BLaER1 treated with 17β-estradiol and CSF1 and Interleukin-3, amounts not matched to agents 10 nM and 100 nM (cell line): ENCODE data around the gene TDP2.
"Not testable (repeated sequence)": the region's sequence is repeated elsewhere in the genome, so short reads cannot be mapped to it uniquely, and the experiment has no call there.

Experiments used
- H3K27ac ChIP-seq, 11 experiments: shearing (Covaris generic); formaldehyde crosslinking; 2 replicates each; pipeline ENCODE4 v1.8.1; 2022
- H3K27me3 ChIP-seq, 11 experiments: shearing (Covaris generic); formaldehyde crosslinking; 2 replicates each; pipeline ENCODE4 v1.8.1; 2022
- H3K36me3 ChIP-seq, 11 experiments: shearing (Covaris generic); formaldehyde crosslinking; 2 replicates each; pipeline ENCODE4 v1.8.1; 2022
- H3K4me1 ChIP-seq, 10 experiments: shearing (Covaris generic); formaldehyde crosslinking; 2 replicates each; pipeline ENCODE4 v1.8.1; 2022
- H3K4me2 ChIP-seq, 11 experiments: shearing (Covaris generic); formaldehyde crosslinking; 2 replicates each; pipeline ENCODE4 v1.8.1; 2022
- H3K4me3 ChIP-seq, 10 experiments: shearing (Covaris generic); formaldehyde crosslinking; 2 replicates each; pipeline ENCODE4 v1.8.1; 2022
- H3K9ac ChIP-seq, 11 experiments: shearing (Covaris generic); formaldehyde crosslinking; 2 replicates each; pipeline ENCODE4 v1.8.1; 2022
- H3K9me3 ChIP-seq, 11 experiments: shearing (Covaris generic); formaldehyde crosslinking; replicated peaks in 1 of 11; 2 replicates each; pipeline ENCODE4 v1.8.1; 2022
- H4K20me1 ChIP-seq, 11 experiments: shearing (Covaris generic); formaldehyde crosslinking; 2 replicates each; pipeline ENCODE4 v1.8.1; 2022
- Cebpa-rat ChIP-seq, 11 experiments: shearing (Covaris generic); IDR thresholded peaks; 2 replicates each; pipeline ENCODE4 v1.8.1; 2022

The TDP2 gene

GRCh38 chr6:24696097-24696496 lies 29.4 kb upstream of the TDP2 start:
- H3K27ac ChIP-seq: no peak overlapping the region
- H3K4me1 ChIP-seq: no peaks in the 10 kb centered on the region
- H3K36me3 ChIP-seq: peaks cover 2 to 30% (median 14%) of the 10 kb centered on the region in 11 experiments; a peak in 13 of 22 replicates
- H3K4me3 ChIP-seq: no peak overlapping the region
- TF ChIP-seq Cebpa-rat (IDR thresholded peaks at IDR 0.05): no peak
- H4K20me1 ChIP-seq: peaks cover 0 to 15% (median 0%) of the 10 kb centered on the region in 11 experiments; a peak in 7 of 22 replicates
- H3K9ac ChIP-seq: no peak overlapping the region
- no peaks in the 10 kb centered on the region for H3K27me3 ChIP-seq
- no peaks in the 10 kb centered on the region for H3K9me3 ChIP-seq
- no peak overlapping the region for H3K4me2 ChIP-seq

- not testable (repeated sequence) for H3K27ac ChIP-seq, H3K4me2 ChIP-seq, H3K9ac ChIP-seq, H3K4me1 ChIP-seq, H3K27me3 ChIP-seq, H3K4me3 ChIP-seq, H3K9me3 ChIP-seq
- Histone ChIP-seq H4K20me1 (peaks cover 0 to 10% (median 0%) of the 10 kb centered on the region in 11 experiments; a peak in 7 of 22 replicates), H3K36me3 (peaks cover 0 to 26% (median 13%) of the 10 kb centered on the region in 11 experiments; a peak in 11 of 22 replicates)
These were observed 28.9 kb upstream of the TDP2 start for GRCh38 chr6:24695635-24696034.

GRCh38 chr6:24694198-24694597 lies 27.5 kb upstream of the TDP2 start:
- H3K9ac ChIP-seq: no peak overlapping the region
- H3K36me3 ChIP-seq: peaks cover 0 to 13% (median 0%) of the 10 kb centered on the region in 11 experiments; a peak in 4 of 22 replicates
- no peak overlapping the region for H3K4me3 ChIP-seq
- H4K20me1 ChIP-seq: peaks cover 0 to 6% (median 0%) of the 10 kb centered on the region in 11 experiments; a peak in 4 of 22 replicates
- H3K4me1 ChIP-seq: no peaks in the 10 kb centered on the region
- no peak overlapping the region for H3K4me2 ChIP-seq
- no peak overlapping the region for H3K27ac ChIP-seq
- no peaks in the 10 kb centered on the region for H3K27me3 ChIP-seq
- TF ChIP-seq Cebpa-rat (IDR thresholded peaks at IDR 0.05): no peak
- no peaks in the 10 kb centered on the region for H3K9me3 ChIP-seq

- no peak overlapping the region for H3K4me3 ChIP-seq
- H3K36me3 ChIP-seq: peaks cover 0 to 9% (median under 1%) of the 10 kb centered on the region in 11 experiments; a peak in 8 of 22 replicates
- peak overlapping the region in 1 of 11 experiments; percentile 0; a peak in 1 of 22 replicates for H3K9ac ChIP-seq
- no peak for TF ChIP-seq Cebpa-rat (IDR thresholded peaks at IDR 0.05)
- no peaks in the 10 kb centered on the region for H3K27me3 ChIP-seq
- H3K9me3 ChIP-seq: no peaks in the 10 kb centered on the region
- no peak overlapping the region for H3K27ac ChIP-seq
- H3K4me2 ChIP-seq: no peak overlapping the region
- H4K20me1 ChIP-seq: no peaks in the 10 kb centered on the region; a peak in 2 of 22 replicates
- no peaks in the 10 kb centered on the region for H3K4me1 ChIP-seq
These were observed 26.3 kb upstream of the TDP2 start for GRCh38 chr6:24692848-24693592.

GRCh38 chr6:24692415-24692814 lies 25.7 kb upstream of the TDP2 start:
- no peak overlapping the region for H3K9ac ChIP-seq
- H3K27me3 ChIP-seq: no peaks in the 10 kb centered on the region
- no peak overlapping the region for H3K27ac ChIP-seq
- no peaks in the 10 kb centered on the region; a peak in 1 of 22 replicates for H4K20me1 ChIP-seq
- H3K4me2 ChIP-seq: no peak overlapping the region
- peaks cover 0 to 16% (median 5%) of the 10 kb centered on the region in 11 experiments; a peak in 10 of 22 replicates for H3K36me3 ChIP-seq
- no peak overlapping the region for H3K4me3 ChIP-seq
- no peak for TF ChIP-seq Cebpa-rat (IDR thresholded peaks at IDR 0.05)
- no peaks in the 10 kb centered on the region for H3K9me3 ChIP-seq
- no peaks in the 10 kb centered on the region for H3K4me1 ChIP-seq

GRCh38 chr6:24692003-24692402 lies 25.3 kb upstream of the TDP2 start:
- TF ChIP-seq Cebpa-rat (IDR thresholded peaks at IDR 0.05): no peak
- H3K27ac ChIP-seq: no peak overlapping the region
- H3K9ac ChIP-seq: no peak overlapping the region

GRCh38 chr6:24691550-24691949 lies 24.9 kb upstream of the TDP2 start:
- no peak overlapping the region for H3K4me2 ChIP-seq
- H3K9ac ChIP-seq: no peak overlapping the region
- no peak overlapping the region for H3K27ac ChIP-seq
- no peaks in the 10 kb centered on the region for H3K9me3 ChIP-seq
- H3K27me3 ChIP-seq: no peaks in the 10 kb centered on the region
- H3K4me1 ChIP-seq: no peaks in the 10 kb centered on the region
- H4K20me1 ChIP-seq: no peaks in the 10 kb centered on the region
- no peak for TF ChIP-seq Cebpa-rat (IDR thresholded peaks at IDR 0.05)
- no peak overlapping the region for H3K4me3 ChIP-seq
- H3K36me3 ChIP-seq: peaks cover 0 to 18% (median 7%) of the 10 kb centered on the region in 11 experiments; a peak in 10 of 22 replicates

More at GRCh38 chr6:24692003-24692402, 25.3 kb upstream of the TDP2 start:
- H3K4me1 ChIP-seq: no peaks in the 10 kb centered on the region
- no peaks in the 10 kb centered on the region for H3K27me3 ChIP-seq
- H3K36me3 ChIP-seq: peaks cover 0 to 18% (median 7%) of the 10 kb centered on the region in 11 experiments; a peak in 10 of 22 replicates
- no peak overlapping the region for H3K4me2 ChIP-seq
- no peak overlapping the region for H3K4me3 ChIP-seq
- no peaks in the 10 kb centered on the region for H4K20me1 ChIP-seq
- H3K9me3 ChIP-seq: no peaks in the 10 kb centered on the region

GRCh38 chr6:24690593-24690992 lies 23.9 kb upstream of the TDP2 start:
- Histone ChIP-seq H3K27me3 (no peaks in the 10 kb centered on the region), H3K4me3 (no peak overlapping the region), H3K4me2 (no peak overlapping the region)

GRCh38 chr6:24689964-24690363 lies 23.3 kb upstream of the TDP2 start:
- Histone ChIP-seq H3K9me3 (no peaks in the 10 kb centered on the region), H3K27ac (no peak overlapping the region), H3K27me3 (no peaks in the 10 kb centered on the region), H3K36me3 (peaks cover 0 to 18% (median 7%) of the 10 kb centered on the region in 11 experiments; a peak in 10 of 22 replicates), H3K4me3 (no peak overlapping the region), H3K4me2 (no peak overlapping the region), H4K20me1 (no peaks in the 10 kb centered on the region), H3K9ac (no peak overlapping the region), H3K4me1 (no peaks in the 10 kb centered on the region)
- no peak for TF ChIP-seq Cebpa-rat (IDR thresholded peaks at IDR 0.05)

More at GRCh38 chr6:24690593-24690992, 23.9 kb upstream of the TDP2 start:
- TF ChIP-seq Cebpa-rat (IDR thresholded peaks at IDR 0.05): no peak
- H3K9ac ChIP-seq: no peak overlapping the region
- no peak overlapping the region for H3K27ac ChIP-seq
- H3K36me3 ChIP-seq: peaks cover 0 to 18% (median 7%) of the 10 kb centered on the region in 11 experiments; a peak in 10 of 22 replicates
- no peaks in the 10 kb centered on the region for H3K9me3 ChIP-seq
- no peaks in the 10 kb centered on the region for H4K20me1 ChIP-seq
- H3K4me1 ChIP-seq: no peaks in the 10 kb centered on the region
